Putamen (tissue), 1 donor: ENCODE measurements around the gene DGAT2.

Experiments
- DNase-seq: peaks from one replicate; pipeline ENCODE4 v3.0.0-alpha.2; 2016; ENCODE audit warnings: low spot score

DGAT2 gene

DNA sequence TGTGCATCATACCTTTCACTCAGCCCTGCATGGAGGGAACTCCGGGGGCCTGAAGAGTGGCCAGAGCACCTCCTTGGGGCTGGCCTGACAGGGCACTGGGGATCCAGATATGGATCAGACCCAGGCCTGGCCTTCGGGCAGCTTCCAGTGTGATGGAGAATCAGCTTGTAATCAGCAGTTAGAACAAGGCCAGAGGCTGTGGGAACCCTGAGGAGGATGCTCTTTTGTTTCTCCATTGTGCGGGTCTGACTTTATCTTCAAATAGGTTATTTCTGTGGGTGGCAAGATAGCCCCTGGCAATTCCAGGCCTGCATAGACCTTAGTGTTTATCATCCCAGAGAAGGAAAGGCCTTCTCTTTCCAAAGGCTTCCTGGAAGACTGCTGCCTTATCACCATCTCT, 12.3 kb downstream of the DGAT2 start:
- DNase-seq, result no peak

DNA sequence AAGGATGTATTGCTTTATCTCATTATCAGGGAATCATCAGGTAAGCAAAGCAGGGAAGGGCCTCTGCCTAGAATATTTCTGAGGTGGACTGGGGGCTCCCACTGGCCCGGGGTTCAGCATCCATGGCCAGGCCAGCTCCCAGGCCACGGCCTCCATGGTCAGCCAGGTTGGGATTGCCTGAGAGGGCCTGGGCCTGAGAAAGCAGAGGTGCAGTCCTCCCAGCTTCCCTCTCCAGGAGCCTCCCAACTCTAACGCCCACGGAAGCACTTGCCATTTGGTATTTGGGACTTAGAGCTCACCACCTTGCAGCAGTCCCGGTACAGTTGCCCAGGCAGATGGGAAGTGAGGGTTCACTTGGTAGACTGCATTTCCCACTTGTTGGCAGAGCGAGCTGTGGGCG, 12.7 kb downstream of the DGAT2 start:
- no peak for DNase-seq

DNA sequence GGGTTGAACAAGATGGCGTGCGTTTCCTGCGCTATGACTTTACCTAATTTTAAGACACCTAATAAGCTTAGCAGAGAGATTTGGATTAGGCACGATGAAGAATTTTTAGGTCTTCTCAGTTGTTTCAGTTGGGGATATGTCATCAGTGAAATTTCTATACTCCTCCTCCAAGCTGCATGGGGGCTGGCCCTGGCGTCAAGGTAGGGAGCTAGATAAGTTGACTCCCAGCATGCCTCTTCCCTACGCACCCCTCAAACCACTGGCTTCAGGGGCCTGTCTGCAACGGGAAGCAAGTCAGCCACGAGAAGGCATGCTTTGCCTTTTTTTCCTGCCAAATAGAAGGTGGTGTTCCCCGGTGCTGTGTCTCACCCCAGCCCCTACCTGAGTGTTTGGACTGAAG, 13.3 kb downstream of the DGAT2 start:
- DNase-seq, result peak; percentile 53

DNA sequence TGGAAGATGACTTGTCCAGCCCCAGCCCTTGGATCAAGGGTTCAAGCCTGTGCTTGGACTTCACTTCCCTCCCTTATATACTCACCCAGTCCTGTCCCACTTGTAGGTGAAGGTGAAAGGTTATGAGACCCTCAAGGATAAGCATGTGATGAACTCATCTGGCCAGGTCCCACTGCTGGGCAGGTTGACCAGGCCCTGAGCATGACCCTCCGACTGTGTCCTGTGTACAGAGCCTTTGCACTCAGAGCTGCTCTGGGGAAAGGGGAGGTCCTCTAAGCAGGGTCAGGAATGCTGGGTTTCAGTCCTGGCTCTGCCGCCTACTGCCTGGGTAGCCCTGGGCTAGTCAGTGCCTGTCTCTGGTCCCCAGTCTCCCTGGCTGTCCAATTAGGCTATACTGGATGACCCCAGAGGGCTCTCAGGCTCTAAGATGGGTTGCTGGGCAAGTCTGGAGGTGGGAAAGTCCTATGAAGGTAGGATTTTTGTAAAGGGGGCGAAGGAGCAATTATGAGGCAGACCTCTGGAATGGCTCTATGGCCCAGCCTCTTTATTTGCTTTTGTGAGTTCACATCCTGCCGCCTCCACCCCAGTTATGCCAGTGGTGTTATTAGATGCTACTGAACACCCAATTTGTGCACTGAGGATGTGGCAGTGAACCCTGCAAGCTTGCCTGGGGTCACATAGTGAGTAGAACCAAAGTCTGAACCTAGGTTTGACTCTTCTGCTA, 14.1 kb downstream of the DGAT2 start:
- DNase-seq, result no peak

DNA sequence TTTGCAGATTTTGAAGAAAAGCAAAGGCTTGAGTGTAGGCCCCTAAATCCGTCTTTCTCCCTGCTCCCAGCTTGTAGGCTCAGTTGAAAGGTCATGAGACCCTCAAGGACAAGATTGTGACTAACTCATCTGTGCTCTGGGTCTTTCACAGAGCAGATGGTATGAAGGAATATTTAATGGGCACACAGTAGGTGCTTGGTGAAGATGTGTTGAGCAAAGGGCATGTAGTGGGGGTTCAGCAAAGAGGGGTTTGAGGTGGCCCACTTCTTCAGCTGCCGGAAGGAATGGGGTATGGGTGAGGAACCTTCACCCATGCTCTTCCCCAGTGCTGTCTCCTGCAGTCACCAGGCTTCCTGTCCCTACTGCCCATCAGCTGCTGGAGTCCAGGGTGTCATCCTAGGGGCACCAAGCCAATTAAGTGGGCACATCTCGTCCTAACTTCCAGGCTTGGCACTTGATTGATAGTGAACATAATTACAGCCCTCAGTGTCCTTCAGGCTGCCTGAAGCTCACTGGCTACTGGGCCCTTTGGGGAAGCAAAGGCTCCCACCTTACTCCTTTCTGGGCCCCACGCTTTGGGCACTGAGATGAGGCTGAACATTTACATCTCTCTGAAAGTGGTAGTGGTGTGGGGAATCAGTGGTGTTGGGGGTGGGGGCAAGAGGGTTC, 15.0 kb downstream of the DGAT2 start:
- DNase-seq, result no peak

DNA sequence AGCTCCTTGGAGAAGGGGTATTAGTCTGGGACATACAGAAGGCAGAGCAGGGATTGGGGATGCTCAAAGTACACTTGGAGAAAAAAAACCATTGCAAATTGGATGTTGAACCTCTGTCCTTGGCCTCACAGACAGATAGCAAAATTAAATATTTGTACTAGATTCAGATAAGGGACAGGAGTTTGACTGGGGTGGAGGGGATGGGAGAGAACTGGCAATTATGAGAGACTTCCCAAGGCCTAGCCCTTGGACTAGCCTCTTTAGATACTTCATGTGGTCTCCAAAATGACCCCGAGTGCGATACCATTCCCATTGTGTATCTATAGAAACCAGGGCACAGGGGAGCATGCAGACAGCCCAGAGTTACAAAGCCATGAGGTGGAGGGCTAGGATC, 15.5 kb downstream of the DGAT2 start:
- no peak for DNase-seq

DNA sequence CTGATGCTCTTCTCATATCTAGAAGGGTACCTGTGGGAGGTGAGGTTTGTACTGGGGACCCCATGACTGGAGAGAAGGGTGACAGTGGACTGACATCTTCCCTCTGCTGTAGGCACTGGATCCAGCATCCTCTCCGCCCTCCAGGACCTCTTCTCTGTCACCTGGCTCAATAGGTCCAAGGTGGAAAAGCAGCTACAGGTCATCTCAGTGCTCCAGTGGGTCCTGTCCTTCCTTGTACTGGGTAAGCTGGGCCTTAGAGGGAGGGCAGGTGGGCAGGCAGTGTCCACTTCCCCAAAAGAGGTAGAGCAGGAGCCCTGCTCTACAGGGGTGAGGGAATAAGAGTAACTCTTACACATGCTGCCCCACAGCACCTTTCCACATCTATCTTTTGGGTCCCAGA, 15.9 kb downstream of the DGAT2 start:
- DNase-seq, result no peak

DNA sequence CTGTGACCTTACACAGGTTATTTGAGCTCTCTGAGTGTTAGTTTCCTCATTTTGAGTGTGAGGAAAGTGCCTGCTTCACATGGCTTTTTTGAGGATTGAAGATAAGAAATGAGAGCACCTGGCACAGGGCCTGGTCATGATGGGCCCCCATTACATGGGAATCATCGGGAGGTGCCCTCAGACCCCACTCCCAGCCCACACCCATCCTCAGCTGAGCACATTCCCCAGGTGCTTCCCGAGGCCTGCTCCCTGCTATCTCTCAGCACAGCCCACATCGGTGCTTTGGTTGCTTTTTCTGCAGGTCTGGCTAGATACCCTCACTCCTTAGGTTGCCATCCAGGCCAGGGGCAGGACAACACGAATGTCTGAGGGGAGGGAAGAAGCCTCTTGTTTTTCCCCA, 16.6 kb downstream of the DGAT2 start:
- no peak for DNase-seq

DNA sequence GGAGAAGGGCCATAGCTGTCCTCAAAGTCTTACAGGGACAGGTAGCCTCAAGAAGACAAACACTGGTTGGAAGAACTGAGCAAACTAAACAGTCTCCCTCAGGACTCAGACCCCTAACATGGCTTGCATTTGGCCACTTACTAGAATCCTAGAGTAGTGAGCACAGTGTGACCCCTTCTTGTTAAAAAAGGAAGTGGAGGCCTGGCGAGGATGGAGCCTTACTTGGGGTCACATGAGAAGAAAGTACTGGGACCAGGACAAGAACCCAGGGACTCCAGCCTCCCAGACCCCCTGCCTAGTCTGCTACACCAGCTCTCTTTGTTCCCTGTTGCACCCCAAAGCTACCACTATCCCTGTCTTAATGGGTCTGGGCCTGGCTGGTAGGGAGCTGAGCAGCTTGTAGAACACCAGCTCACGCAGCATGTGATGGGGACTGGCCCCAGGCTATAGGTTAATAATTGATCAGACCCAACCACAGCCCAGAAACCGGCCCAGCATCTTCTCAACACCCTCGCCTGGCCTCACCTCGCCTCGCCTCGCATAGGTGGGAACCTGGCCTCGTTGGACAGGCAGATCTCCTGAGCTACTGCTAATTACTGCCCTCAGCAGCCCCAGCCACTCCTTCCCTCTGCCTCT, 17.6 kb downstream of the DGAT2 start:
- no peak for DNase-seq

DNA sequence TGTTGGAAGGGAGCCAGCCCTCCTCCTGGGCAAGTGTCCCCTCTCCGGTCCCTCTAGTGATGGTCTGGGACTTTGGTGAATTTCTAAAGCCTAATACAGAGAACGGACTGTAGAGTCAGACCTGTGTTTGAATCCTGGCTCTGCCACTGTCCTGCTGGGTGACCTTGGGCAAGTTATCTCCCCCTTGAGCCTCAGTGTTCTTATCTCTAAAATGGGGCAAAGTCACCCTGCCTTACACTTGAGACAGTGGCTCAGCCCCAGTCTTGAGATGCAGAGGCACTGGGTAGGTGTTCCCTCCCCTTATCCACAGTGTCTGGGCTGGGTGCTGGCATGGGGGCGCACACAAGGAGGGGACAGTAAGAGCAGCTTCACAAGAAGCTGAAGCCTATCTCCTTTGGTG, 20.9 kb downstream of the DGAT2 start:
- DNase-seq, result no peak

DNA sequence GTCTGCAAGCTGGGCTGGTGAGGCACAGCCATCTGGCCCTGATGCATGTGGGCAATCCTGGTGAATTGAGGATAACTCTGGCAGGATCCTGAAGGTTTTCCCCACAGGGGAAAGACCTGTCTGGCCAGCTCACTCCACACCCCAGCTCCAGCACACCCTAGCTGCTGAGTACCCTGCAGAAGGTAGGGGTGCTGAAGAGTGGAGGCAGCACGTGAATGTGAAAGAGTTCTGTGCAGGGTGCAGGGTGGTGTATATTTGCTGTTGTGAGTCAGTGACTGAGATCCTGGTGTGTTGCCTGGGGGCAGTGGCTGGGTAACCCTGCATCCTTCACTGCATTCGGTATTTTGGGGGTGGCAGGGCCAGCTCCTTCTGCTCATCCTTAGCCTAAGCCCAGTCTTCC, 22.4 kb downstream of the DGAT2 start:
- no peak for DNase-seq

DNA sequence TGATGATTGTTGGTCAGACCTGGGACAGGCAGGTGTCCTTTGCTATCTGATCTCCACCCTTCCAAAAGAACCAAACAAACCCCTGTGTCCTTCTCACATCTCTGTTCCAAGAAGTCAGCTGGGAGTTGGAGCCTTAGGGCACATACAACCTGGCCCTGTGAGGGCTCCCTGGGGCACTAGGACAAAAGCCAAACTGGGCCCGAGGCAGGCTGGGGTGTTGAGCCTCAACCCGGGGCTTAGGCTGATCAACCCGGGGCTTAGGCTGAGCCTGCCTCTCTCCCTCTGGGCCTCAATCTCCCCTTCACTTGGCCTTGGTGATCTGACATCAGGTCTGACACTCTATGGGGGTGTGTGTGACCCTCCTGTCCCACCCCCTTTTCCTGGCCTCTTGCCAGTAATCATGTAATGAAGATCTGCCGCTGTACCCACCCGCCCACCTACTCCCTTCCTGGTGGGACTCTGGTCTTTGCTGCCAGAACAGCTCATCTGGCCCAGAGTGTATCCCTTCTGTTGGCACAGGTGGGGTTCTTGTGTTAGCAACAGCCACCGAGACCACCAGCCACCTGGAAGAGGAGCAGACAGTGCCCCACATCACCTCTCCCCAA, 23.7 kb downstream of the DGAT2 start:
- no peak for DNase-seq

DNA sequence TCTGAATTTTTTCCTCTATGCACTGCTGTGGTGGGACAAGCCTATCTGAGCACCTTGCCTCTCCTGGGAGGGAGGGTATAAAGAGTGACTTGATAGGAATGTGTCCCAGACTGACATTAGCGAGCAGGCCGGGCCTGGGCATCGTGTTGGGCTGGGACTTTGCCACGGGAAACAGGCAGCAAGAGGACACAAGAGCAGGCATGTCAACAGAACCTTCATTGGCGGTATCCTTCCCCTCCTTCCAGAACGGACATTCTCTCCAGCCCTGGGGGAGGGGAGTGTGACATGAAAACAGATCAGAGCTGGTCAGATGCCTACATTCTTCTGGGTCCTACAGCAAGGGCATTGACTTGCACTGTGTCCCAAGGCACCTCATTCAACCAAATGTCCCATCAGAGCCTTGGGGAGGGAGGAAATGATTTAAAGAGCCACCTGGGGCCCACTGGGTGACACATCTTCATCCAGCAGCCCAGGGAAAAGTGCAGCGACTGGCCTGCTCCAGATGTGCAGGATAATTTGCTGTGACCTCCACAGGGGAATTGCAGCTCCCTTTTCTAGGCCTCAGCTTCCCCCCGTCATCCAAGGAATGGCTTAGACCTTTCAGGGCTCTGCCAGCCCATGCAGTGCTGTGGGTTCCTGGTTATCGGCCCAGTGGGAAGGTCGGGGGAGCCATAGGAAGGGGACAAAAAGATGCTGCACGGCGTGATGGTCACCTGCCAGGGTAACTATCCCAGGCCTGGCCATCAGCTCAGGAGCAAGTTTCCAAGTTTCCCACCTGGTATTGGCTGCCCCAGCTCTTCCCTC, 24.6 kb downstream of the DGAT2 start:
- no peak for DNase-seq

DNA sequence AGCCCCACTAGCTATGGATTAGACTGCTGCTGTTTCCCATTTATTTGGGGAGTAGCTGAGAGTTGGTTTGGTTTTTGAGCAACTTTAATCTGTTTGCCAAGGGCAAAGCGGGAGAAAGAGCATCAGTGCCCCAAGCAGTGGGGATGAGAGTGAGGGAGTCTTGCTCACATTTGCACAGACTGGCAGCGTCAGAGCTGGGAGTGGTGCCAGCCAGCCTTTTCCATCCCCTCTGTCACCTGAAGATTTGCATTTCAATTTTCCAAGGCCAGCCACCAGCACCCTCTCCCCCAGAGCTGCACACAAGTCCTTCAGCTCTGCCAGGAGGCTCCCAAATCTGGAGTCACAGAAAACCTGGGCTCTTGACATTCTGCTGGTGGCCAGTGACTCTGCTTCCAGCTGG, 25.4 kb downstream of the DGAT2 start:
- no peak for DNase-seq

DNA sequence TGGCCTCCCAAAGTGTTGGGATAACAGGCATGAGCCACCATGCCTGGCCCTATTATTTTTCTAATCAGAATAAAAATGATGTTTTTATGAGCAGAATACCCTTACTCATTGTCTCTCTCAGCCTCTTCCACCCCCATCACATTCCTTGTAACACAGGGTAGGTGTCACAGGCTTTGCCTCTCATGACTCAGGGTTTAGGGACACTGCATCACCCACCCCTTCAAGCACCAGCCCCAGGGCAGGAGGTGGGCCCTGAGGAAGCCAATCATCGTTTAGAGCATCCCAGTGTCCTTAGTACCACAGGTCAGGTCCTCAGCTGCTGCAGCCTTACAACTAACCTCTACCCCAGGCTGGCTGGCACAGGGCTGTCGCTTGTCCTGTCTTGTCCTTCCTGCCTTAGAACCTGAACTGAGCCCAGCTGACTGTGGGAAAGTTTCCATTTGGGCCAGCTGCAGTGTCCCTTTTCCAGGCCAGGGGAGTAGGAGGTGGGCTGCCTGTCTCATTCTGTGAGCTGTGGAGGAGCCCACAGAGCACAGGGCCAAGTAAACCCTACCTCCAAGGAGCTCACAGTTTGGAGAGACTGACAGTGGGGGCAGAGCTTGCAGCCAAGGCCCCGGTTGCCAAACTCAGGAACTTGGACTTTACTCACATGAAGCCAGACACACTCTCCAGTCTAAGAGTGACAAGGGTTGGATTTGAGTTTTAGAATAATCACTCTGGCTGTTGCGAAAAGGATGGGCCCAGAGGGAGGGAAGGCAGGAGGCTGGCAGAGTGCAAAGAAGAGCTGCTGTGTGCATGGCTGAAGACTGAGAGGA, 26.9 kb downstream of the DGAT2 start:
- DNase-seq, result no peak

DNA sequence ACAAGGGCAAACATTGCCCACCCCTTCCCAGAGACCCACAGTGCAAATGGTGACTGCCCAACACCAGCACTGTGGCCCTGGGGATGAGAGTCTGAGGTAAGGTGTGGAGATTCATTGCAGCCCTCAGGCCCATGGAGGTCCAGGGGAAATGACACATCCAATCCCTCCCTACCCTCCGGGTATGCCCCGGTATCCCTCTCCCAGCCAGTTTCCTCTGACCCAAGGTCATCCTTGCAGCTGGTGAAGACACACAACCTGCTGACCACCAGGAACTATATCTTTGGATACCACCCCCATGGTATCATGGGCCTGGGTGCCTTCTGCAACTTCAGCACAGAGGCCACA, 27.5 kb downstream of the DGAT2 start:
- no peak for DNase-seq

DNA sequence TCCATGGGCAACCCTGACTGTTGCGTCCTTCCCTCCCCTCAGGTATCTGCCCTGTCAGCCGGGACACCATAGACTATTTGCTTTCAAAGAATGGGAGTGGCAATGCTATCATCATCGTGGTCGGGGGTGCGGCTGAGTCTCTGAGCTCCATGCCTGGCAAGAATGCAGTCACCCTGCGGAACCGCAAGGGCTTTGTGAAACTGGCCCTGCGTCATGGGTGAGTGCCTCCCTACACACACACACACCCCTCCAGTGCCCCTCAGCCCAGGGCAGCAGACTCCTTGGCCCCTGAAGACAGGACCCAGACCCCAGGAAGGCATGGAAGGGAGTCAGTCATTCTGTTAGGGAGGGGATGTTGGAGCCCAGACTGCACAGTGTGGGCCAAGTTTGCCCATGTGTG, 28.5 kb downstream of the DGAT2 start:
- no peak for DNase-seq

DNA sequence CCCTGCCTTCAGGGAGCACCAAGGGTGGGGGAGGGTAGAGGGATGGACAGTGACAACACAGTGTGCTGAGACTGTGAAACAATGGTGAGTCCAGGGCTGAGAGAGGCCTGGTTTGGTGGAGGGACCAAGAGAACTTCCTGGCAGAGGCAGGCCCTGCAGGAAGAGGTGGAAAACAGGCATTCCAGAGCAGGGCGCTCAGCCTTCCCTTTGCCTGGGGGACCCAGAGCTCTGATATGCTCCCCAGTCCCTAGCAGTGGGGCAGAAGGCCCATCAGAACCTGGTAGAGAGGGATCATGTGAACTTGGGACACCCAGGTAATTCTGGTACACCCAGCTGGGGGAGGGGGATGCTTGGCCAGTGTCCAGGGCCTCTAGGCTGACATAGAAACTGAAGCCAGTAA, 29.2 kb downstream of the DGAT2 start:
- no peak for DNase-seq

DNA sequence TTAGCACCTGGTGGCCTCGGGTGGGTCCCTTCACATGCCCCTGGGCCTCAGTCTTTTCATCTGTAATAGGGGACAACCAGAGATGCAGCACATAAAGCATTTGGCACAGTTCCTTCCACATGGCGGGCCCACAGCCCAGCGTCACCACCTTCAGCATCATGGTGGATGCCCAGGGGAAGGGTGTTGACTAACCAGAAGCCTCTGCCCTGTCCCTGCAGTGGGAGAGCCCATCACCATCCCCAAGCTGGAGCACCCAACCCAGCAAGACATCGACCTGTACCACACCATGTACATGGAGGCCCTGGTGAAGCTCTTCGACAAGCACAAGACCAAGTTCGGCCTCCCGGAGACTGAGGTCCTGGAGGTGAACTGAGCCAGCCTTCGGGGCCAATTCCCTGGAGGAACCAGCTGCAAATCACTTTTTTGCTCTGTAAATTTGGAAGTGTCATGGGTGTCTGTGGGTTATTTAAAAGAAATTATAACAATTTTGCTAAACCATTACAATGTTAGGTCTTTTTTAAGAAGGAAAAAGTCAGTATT, 31.6 kb downstream of the DGAT2 start:
- DNase-seq, result no peak

DNA sequence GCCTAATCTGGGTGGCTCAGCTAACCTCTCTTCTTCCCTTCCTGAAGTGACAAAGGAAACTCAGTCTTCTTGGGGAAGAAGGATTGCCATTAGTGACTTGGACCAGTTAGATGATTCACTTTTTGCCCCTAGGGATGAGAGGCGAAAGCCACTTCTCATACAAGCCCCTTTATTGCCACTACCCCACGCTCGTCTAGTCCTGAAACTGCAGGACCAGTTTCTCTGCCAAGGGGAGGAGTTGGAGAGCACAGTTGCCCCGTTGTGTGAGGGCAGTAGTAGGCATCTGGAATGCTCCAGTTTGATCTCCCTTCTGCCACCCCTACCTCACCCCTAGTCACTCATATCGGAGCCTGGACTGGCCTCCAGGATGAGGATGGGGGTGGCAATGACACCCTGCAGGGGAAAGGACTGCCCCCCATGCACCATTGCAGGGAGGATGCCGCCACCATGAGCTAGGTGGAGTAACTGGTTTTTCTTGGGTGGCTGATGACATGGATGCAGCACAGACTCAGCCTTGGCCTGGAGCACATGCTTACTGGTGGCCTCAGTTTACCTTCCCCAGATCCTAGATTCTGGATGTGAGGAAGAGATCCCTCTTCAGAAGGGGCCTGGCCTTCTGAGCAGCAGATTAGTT, 32.3 kb downstream of the DGAT2 start:
- no peak for DNase-seq
